HAP-1 (cell line): ENCODE measurements around the gene TOMM5.

Experiments
- DNase-seq, 2 experiments: peaks; one replicate each; pipeline ENCODE4 v3.0.0-alpha.2; 2016 to 2020; ENCODE audit warnings: low spot score in 2 of 2
- H3K27me3 ChIP-seq: fragments of 250-450 bp; sonication (Bioruptor Pico); 2 replicates; pipeline ENCODE4 v1.5.1; 2020; ENCODE audit warnings: low read depth, mild to moderate bottlenecking, moderate library complexity
- H3K36me3 ChIP-seq: fragments of 250-450 bp; sonication (Bioruptor Pico); replicated peaks from 2 replicates; pipeline ENCODE4 v1.5.1; 2020; ENCODE audit warnings: mild to moderate bottlenecking
- H3K4me1 ChIP-seq: fragments of 250-450 bp; sonication (Bioruptor Pico); 2 replicates; pipeline ENCODE4 v1.5.1; 2020; ENCODE audit warnings: mild to moderate bottlenecking
- H3K4me3 ChIP-seq: fragments of 250-450 bp; sonication (Bioruptor Pico); 2 replicates; pipeline ENCODE4 v1.5.1; 2020; ENCODE audit warnings: mild to moderate bottlenecking, moderate library complexity
- H3K9me3 ChIP-seq: fragments of 250-450 bp; sonication (Bioruptor Pico); 2 replicates; pipeline ENCODE4 v1.5.1; 2020; ENCODE audit warnings: mild to moderate bottlenecking, moderate library complexity
- in situ Hi-C: fragments of 300-500 bp; cut with MboI; formaldehyde crosslinking; loops from 3 replicates; pipeline ENCODE4 v1.14.3; 2020; ENCODE audit warnings: low sequenced_read_pairs, inconsistent platforms, mixed read lengths

Gene TOMM5

DNA sequence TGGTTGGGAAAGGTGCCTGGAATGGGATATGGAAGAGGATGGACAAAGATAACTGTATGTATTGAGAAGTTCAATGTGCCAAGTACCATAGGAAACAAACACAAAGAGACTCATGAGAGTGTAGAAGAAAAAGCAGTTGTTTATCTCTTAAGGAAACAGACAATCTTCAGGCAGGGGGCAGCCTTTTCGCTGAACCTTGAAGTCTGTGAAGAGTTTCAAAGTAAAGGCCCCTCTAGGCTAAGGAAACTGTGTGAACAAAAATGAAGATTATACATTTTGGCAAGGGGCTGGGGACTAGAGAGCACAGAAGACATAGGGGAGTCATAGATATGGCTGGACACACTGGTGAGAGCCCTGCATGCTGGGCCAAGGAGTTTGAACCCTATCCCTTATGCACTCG lies 30.9 kb upstream of the TOMM5 start:
- no peak for DNase-seq
- in situ Hi-C loops, result no loop called here
- Histone ChIP-seq H3K9me3 (no peaks in the 10 kb centered on the region), H3K36me3 (no peaks in the 10 kb centered on the region), H3K4me1 (no peaks in the 10 kb centered on the region), H3K4me3 (no peak overlapping the region), H3K27me3 (no peaks in the 10 kb centered on the region)

DNA sequence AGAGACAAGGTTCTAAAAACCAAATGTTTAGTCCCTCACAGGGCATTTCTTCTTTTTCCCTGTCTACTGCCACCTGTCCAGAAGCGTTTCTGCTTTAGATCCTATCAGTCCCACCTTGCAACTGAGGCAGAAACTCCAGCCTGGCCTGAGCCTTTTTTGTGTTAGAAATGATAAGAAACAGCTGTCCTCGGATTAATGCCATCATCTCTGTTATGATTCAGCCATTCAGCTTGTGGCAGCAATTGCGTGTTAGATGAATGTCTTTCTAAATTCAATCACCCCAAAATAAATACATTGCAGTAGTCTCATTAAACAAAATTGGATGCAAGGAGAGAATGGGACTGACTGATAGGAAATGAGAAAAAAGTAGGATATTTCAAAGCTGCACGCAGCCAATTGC lies 30.1 kb upstream of the TOMM5 start:
- no peaks in the 10 kb centered on the region for H3K36me3 ChIP-seq
- H3K27me3 ChIP-seq, result no peaks in the 10 kb centered on the region
- no peaks in the 10 kb centered on the region for H3K9me3 ChIP-seq
- DNase-seq, result no peak
- no peaks in the 10 kb centered on the region; the same call in 1 of the 2 replicates for H3K4me1 ChIP-seq
- in situ Hi-C loops, result no loop called here
- H3K4me3 ChIP-seq, result no peak overlapping the region

DNA sequence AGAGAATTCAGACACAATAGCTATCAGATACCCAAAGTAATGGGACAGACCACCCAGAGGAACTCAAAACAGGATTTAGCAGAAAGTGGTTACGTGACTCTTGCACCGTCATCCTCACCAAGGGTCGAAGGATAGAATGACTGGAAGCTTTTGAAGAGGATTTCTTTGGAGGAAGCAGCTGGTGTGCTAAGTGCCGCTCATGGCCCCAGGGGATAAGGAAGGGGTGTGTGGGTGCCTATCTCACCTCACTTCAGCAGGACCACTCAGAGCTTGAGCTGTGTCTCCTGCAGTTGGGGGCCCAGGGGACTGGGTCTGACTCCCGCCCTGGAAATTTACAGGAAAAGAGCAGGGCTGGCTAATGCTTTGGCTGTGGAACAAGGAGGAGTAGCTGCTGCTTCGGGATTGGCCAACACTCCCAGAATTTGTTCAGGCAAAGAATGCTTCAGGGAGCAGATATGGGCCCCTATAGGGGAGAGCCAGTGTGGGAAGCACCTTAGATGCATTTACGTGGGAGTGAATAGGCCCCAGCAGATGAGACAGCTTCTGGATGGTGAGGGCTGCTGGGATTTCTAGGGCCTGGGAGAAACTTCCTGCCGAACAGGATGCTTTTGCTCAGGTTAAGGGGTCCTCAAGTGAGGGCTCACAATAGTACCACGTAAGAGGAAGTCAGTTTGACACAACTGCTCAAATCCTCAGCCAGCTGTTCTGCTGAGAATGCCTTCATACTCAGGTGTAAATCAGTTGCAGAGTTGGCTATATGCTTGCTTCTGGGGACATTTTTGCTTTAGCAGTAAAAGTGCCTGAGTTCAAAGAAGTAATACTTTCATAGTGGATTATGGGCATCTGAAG lies 29.1 kb upstream of the TOMM5 start:
- H3K4me3 ChIP-seq, result no peak overlapping the region
- no peak for DNase-seq
- H3K27me3 ChIP-seq, result no peaks in the 10 kb centered on the region
- no peaks in the 10 kb centered on the region for H3K36me3 ChIP-seq
- H3K4me1 ChIP-seq, result no peaks in the 10 kb centered on the region; the same call in 1 of the 2 replicates
- H3K9me3 ChIP-seq, result no peaks in the 10 kb centered on the region
- in situ Hi-C loops, result no loop called here

DNA sequence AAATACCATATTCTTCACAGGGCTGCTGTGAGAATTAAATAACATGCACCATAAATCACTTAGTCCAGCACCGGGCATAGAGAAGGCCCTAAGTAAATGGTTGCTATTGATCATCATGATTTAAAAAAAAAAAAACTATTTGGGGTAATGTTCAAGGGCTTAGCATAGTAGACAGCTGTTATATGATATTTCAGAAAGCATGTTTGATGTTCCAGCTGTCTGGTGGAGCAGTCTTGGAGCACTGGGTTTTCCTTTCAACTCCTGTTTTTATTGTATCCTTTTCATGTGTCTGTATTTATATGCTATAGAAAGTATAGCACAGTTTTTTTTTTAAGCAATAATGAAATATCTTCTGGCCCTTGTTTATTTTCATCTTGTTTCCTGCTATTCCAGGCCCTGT lies 28.0 kb upstream of the TOMM5 start:
- Histone ChIP-seq H3K4me3 (no peak overlapping the region), H3K4me1 (no peaks in the 10 kb centered on the region; the same call in 1 of the 2 replicates), H3K9me3 (no peaks in the 10 kb centered on the region), H3K27me3 (no peaks in the 10 kb centered on the region), H3K36me3 (no peaks in the 10 kb centered on the region)
- in situ Hi-C loops, result no loop called here
- no peak for DNase-seq

DNA sequence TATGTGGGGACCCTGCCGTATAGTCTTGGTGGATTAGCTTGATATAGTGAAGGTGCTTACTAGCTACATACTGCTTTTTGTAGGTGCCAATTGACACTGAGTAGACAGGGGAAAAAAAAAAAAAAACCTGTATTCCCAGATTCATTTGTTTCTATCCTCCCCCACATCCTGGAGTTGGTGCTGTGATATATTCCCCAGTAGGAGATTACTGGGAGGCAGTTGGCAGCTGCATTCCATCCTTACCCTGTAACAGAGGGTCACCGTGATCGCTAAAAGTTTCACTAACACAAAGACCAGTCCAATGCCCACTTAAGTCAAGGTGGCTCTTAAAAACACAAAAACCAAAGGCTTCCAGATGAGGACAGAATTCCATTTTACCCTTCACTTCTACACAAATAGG lies 27.4 kb upstream of the TOMM5 start:
- Histone ChIP-seq H3K4me3 (no peak overlapping the region), H3K36me3 (no peaks in the 10 kb centered on the region), H3K4me1 (no peaks in the 10 kb centered on the region; the same call in 1 of the 2 replicates), H3K27me3 (no peaks in the 10 kb centered on the region), H3K9me3 (no peaks in the 10 kb centered on the region)
- DNase-seq, result no peak
- in situ Hi-C loops, result no loop called here

DNA sequence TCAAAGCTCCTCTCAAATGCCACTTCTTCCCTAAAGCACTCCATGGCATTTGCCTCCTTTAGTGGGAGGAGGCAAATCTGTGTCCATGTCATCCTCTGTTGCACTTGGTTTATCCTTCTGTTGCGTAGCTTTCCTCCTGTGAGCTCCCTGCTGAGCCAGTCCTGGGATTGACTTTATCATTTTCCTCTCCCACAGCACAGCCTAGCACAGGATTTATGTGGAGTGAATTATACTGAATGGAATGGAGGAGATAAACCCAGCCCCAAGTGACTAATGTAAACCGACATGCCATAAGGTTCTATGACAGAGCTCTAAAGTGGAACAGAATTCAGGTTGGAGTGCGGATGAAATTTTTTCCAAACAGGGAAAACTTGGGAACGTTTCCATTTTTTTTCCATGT lies 26.4 kb upstream of the TOMM5 start:
- no peak overlapping the region for H3K4me3 ChIP-seq
- H3K27me3 ChIP-seq, result no peaks in the 10 kb centered on the region
- in situ Hi-C loops, result no loop called here
- DNase-seq, result no peak
- H3K9me3 ChIP-seq, result no peaks in the 10 kb centered on the region
- H3K4me1 ChIP-seq, result no peaks in the 10 kb centered on the region; the same call in 1 of the 2 replicates
- H3K36me3 ChIP-seq, result no peaks in the 10 kb centered on the region

DNA sequence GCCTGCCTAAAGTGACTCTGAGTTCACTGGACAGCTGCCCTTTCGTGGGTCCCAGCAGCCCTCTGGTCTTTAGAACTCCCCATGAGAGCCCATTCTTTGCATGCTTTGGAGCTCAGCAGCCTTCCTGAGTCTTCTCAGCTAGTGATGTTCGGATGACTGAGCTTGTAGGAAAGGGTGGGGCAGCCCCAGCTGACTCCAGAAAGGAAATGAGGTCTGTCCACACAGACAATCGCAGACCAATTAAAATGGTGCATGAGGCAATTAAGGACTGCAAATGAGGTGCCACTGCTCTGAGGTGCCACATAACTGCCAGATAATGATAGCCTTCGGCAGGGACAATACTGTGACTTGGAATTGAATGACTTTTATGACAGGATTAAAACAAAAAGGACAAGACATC lies 25.4 kb upstream of the TOMM5 start:
- no peaks in the 10 kb centered on the region for H3K36me3 ChIP-seq
- no peaks in the 10 kb centered on the region; the same call in 1 of the 2 replicates for H3K4me1 ChIP-seq
- in situ Hi-C loops, result no loop called here

DNA sequence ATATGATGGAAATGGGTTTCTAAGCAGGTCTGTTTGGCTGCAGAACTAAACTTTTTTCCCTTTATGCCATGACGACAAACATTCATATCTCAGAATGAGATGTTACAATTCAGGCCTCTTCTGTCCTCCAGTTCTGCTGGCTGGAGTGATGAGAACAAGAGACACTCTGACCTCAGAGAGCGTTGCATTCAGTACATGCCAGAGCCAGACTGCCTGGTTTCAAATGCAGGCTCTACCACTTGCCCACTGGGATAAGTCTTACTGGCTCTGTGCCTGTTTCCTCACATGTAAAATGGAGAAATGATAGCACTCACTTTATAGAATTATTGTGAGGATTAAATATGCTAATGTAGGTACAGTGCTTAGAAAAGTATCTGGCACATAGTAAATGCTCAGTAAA lies 24.8 kb upstream of the TOMM5 start:
- Histone ChIP-seq H3K4me3 (no peak overlapping the region), H3K36me3 (no peaks in the 10 kb centered on the region), H3K9me3 (no peaks in the 10 kb centered on the region), H3K27me3 (no peaks in the 10 kb centered on the region), H3K4me1 (no peaks in the 10 kb centered on the region; the same call in 1 of the 2 replicates)
- DNase-seq, result no peak
- in situ Hi-C loops, result no loop called here

More for the DNA sequence above, 25.4 kb upstream of the TOMM5 start:
- DNase-seq, result no peak
- H3K4me3 ChIP-seq, result no peak overlapping the region
- H3K9me3 ChIP-seq, result no peaks in the 10 kb centered on the region
- H3K27me3 ChIP-seq, result no peaks in the 10 kb centered on the region

DNA sequence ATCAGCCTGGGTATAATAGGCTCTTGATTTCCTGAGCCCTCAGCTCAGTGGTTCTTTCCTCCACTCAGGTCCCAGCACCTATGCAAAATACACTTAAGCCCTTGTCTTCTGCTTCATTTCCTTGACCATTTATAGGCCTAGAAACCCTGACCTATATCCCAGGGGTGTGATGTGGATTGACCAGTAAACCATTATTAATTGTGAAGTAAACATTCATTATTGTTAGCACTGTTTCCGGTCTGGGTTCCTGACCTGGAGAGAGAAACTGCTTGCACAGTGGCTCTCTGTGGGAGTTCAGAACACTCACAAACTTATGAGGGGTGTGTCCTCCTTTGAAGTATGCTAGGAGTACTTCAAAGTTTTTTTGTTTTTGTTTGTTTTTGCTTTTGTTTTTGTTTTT lies 19.6 kb upstream of the TOMM5 start:
- H3K27me3 ChIP-seq, result peaks cover 3% of the 10 kb centered on the region; the same call in 1 of the 2 replicates
- no peak for DNase-seq
- H3K4me3 ChIP-seq, result no peak overlapping the region
- in situ Hi-C loops, result no loop called here
- no peaks in the 10 kb centered on the region for H3K36me3 ChIP-seq
- H3K4me1 ChIP-seq, result peaks cover 17% of the 10 kb centered on the region
- H3K9me3 ChIP-seq, result no peaks in the 10 kb centered on the region

DNA sequence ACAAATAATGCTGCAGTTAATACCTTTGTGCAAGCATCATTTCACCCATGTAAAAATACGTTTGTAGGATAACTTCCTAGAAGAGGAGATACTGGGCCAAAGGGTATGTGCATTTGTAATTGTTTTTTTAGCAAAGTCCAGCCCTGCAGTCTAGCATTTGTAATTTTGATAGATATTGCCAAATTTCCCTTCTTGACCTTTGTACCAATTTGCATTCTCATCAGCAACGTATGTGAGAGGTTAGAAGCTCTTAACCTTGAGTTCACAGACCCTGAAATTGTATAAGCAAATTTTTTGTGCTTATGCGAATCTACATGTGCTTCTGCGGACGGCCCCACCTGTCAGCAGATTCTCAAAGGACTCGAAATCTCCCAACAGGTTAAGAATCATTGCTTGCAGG lies 18.6 kb upstream of the TOMM5 start:
- in situ Hi-C loops, result no loop called here

DNA sequence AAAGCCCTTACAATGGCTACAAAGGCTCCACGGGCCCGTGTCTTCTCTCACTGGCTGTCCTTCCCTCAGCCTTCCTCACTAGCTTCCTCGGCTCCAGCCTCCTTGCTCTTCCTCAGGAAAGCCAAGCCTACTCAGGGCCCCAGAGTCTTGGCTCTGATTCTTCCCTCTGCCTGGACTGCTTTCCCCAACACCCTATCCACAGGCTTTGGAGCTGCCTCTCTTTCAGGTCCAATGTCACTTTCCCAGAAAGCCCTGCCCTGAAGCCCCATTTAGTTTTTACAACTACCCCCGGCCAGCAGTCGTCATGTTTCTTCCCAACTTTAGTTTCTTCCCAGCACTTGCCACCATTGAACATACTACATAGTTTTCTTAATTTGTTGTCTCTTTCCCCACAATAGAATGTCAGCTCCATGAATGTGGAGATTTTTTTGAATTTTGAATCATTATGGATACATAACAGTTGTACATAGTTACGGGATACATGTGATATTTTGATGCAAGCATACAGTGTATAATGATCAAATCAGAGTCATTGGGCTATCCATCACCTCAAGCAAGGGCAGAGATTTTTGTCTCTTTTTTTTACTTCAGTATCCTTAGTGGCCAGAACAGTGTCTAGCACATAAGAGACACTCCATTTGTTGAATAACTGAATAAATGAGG lies 17.5 kb upstream of the TOMM5 start:
- Histone ChIP-seq H3K4me1 (peaks cover 18% of the 10 kb centered on the region), H3K4me3 (no peak overlapping the region), H3K9me3 (no peaks in the 10 kb centered on the region), H3K27me3 (peaks cover 3% of the 10 kb centered on the region; the same call in 1 of the 2 replicates), H3K36me3 (no peaks in the 10 kb centered on the region)
- DNase-seq, result no peak
- in situ Hi-C loops, result no loop called here

More for the DNA sequence above, 18.6 kb upstream of the TOMM5 start:
- Histone ChIP-seq H3K27me3 (peaks cover 3% of the 10 kb centered on the region; the same call in 1 of the 2 replicates), H3K4me1 (peaks cover 18% of the 10 kb centered on the region), H3K9me3 (no peaks in the 10 kb centered on the region), H3K4me3 (no peak overlapping the region), H3K36me3 (no peaks in the 10 kb centered on the region)
- no peak for DNase-seq

DNA sequence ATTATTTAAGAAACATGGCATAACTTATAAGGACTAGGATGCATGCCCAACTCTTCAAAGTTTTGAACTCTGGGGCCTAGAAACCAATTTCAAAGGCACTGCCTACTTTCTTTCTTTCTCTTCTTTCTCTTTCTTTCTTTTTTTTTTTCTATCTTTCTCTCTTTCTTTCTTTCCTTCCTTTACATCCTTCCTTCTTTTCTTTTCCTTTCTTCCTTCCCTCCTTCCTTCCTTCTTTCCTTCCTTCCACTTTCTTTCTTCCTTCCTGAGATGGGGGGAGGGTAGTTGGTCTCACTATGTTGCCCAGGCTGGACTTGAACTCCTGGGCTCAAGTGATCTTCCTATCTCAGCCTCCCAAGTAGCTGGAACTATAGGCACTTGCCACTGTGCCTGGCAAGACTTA lies 15.9 kb upstream of the TOMM5 start:
- no peak overlapping the region for H3K4me3 ChIP-seq
- in situ Hi-C loops, result no loop called here
- no peaks in the 10 kb centered on the region for H3K9me3 ChIP-seq
- H3K27me3 ChIP-seq, result peaks cover 6% of the 10 kb centered on the region; the same call in 1 of the 2 replicates
- no peaks in the 10 kb centered on the region for H3K36me3 ChIP-seq
- no peak for DNase-seq
- H3K4me1 ChIP-seq, result peaks cover 18% of the 10 kb centered on the region

DNA sequence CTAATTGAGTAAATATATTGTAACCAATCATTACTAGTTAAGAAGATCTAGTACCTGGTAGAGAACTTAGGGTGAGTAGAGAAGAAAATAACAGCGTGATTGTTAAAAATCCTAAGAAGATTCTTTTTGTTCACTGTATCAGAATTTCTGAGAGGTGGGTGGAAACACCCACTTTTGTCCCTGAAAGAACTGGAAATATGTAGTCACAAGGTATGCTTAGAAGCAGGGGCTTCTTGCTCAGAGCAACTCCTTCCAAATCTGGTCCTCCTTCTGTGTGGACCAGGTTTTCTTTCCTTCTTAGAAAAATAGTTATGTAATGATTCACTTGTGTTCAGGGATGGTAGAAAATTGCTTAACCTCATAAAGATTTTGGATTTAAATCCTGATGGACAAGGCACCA lies 11.9 kb upstream of the TOMM5 start:
- in situ Hi-C loops, result no loop called here
- no peak for DNase-seq
- Histone ChIP-seq H3K4me3 (no peak overlapping the region), H3K36me3 (no peaks in the 10 kb centered on the region), H3K27me3 (peaks cover 9% of the 10 kb centered on the region), H3K9me3 (no peaks in the 10 kb centered on the region), H3K4me1 (peaks cover 12% of the 10 kb centered on the region)

DNA sequence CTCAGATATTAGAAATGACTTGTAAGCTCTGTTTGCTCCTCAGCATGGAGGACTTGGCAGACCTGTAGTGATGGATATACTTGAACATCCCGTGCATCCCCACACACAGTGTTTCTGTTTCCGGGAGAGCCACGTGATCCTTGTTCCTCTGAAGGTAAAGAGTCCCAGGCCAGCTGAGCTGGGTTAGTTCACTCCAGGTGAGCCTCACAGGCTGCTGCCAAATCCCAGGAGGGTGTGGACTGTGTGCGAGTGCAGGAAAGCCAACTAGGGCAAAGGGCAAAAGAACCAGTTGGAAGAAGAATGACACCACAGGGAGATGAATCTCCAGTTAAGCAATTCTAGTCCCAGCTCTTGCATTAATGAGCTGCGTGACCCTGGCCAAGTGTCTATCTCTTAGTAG lies 10.4 kb upstream of the TOMM5 start:
- Histone ChIP-seq H3K27me3 (peaks cover 9% of the 10 kb centered on the region), H3K4me3 (no peak overlapping the region), H3K36me3 (no peaks in the 10 kb centered on the region), H3K4me1 (peaks cover 9% of the 10 kb centered on the region), H3K9me3 (no peaks in the 10 kb centered on the region)
- no peak for DNase-seq
- in situ Hi-C loops, result no loop called here
